GM12872 (cell line): Measurements from ENCODE around the gene PEX3.

Experiments
- TF ChIP-seq, protein P1 (sequence below): IDR thresholded peaks from 3 replicates; pipeline ENCODE4 v1.5.1; 2011; ENCODE audit warnings: low read depth, mild to moderate bottlenecking, low read length, moderate library complexity; ENCODE audit not compliant: insufficient read depth

Gene PEX3

GRCh38 chr6:143408151-143408786 lies 42.3 kb upstream of the PEX3 start:
- TF ChIP-seq, protein P1, sequence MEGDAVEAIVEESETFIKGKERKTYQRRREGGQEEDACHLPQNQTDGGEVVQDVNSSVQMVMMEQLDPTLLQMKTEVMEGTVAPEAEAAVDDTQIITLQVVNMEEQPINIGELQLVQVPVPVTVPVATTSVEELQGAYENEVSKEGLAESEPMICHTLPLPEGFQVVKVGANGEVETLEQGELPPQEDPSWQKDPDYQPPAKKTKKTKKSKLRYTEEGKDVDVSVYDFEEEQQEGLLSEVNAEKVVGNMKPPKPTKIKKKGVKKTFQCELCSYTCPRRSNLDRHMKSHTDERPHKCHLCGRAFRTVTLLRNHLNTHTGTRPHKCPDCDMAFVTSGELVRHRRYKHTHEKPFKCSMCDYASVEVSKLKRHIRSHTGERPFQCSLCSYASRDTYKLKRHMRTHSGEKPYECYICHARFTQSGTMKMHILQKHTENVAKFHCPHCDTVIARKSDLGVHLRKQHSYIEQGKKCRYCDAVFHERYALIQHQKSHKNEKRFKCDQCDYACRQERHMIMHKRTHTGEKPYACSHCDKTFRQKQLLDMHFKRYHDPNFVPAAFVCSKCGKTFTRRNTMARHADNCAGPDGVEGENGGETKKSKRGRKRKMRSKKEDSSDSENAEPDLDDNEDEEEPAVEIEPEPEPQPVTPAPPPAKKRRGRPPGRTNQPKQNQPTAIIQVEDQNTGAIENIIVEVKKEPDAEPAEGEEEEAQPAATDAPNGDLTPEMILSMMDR, result no peak

DNA sequence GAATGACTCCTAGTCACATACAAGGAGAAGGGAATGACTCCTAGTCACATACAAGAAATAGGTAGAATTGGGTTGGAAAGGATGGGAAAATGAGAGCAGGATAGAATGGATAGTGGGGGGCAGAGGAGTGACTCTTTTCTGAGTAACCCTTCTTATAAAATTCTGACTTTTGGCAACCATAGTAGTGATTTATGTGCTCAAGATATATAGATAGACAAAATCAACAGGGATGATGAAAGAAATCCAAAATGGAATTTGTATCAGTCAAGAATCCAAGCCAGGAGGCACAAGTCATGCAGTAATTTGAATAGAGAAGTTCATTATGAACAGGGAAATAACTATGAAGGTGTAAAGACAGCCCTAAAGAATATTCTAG lies 41.8 kb upstream of the PEX3 start:
- TF ChIP-seq, protein P1, result no peak

DNA sequence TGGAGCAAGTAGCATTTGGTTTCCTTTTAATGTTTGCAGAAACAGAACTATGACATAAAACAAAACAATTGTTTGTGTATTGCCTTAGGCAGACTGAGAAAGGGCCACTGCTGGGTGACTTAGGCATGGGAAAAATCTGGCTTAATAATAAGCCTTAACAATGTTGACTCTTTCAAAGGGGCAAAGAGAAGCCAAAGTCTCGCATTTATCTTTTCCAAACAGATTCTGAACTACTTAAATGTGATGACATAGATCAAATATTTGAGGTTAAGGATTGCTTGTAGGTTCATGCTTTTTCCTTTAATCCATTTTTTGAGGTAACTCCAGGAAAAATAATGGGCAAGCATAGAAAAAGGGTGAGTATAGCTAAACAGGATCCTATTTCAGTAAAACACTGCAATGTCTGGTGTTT lies 39.7 kb upstream of the PEX3 start:
- TF ChIP-seq, protein P1, result no peak

DNA sequence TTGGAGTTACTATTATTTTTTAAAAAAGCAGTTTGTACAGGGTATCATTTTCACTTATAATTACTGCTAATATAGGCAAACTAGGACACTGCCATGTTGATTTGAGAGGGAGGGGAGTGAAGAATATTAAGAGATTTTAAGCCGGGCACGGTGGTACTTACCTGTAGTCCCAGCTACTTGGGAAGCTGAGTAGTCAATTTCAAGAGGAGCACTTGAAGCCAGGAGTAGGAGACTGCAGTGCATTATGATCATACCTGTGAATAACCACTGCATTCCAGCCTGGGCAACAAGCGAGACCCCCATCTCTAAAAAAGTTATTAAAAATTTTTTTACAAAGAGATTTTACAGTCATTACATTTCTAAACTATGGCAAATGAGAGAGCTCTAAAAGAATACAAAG lies 35.8 kb upstream of the PEX3 start:
- TF ChIP-seq, protein P1, result no peak

- TF ChIP-seq, protein P1, result no peak
Observed at GRCh38 chr6:143419526-143419925, 31.1 kb upstream of the PEX3 start.

DNA sequence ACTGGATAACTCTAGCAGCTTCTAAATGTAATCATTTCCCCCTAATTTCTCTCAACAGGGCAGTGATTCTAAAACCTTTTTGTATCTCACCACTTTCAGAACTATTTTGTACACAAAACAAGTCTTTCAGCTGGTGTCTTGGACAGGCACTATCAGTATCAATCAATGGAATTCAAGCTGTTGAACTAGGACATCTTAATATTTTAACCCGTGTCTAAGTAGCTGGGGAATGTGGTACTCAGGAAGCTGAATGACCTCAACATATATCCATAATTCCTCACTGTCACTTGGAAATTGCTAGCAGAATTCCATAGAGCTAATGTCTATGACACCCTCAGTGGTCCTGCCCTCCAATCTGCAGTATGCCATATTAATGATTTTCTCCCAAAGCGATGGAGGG lies 24.6 kb upstream of the PEX3 start:
- TF ChIP-seq, protein P1, result no peak

GRCh38 chr6:143427109-143427817 lies 23.3 kb upstream of the PEX3 start:
- TF ChIP-seq, protein P1, result peak; percentile 94
